HL-60/S4 treated with retinoic acid at 250 ng/mL for 4 days and 3 days (cell line): ENCODE results near the gene FARP1.

Experiments
- in situ Hi-C: fragments of 300-500 bp; cut with MboI; formaldehyde crosslinking; loops from 2 replicates; pipeline ENCODE4 v1.7.0; 2022; ENCODE audit warnings: low sequenced_read_pairs

FARP1 gene

GRCh38 chr13:98322091-98322718 lies 179.3 kb downstream of the FARP1 start:
- in situ Hi-C loops, result no loop called here

- in situ Hi-C loops, result no loop called here
These were observed 181.2 kb downstream of the FARP1 start for GRCh38 chr13:98324105-98324504.

GRCh38 chr13:98325724-98326123 lies 182.8 kb downstream of the FARP1 start:
- in situ Hi-C loops, result no loop called here

- in situ Hi-C loops, result no loop called here
These were observed 183.4 kb downstream of the FARP1 start for GRCh38 chr13:98326291-98326690.

GRCh38 chr13:98327371-98328270 lies 184.7 kb downstream of the FARP1 start:
- in situ Hi-C loops, result no loop called here

GRCh38 chr13:98328511-98328910 lies 185.6 kb downstream of the FARP1 start:
- in situ Hi-C loops, result no loop called here

- in situ Hi-C loops, result no loop called here
These were observed 189.3 kb downstream of the FARP1 start for GRCh38 chr13:98332222-98332621.

- in situ Hi-C loops, result no loop called here
These were observed 189.8 kb downstream of the FARP1 start for GRCh38 chr13:98332691-98333090.

GRCh38 chr13:98333486-98333885 lies 190.6 kb downstream of the FARP1 start:
- in situ Hi-C loops, result no loop called here

GRCh38 chr13:98334620-98335205 lies 191.8 kb downstream of the FARP1 start:
- in situ Hi-C loops, result no loop called here

- in situ Hi-C loops, result no loop called here
These were observed 192.8 kb downstream of the FARP1 start for GRCh38 chr13:98335721-98336120.

GRCh38 chr13:98338310-98338709 lies 195.4 kb downstream of the FARP1 start:
- in situ Hi-C loops, result no loop called here

GRCh38 chr13:98339684-98340425 lies 197.0 kb downstream of the FARP1 start:
- in situ Hi-C loops, result no loop called here

- in situ Hi-C loops, result no loop called here
These were observed 200.1 kb downstream of the FARP1 start for GRCh38 chr13:98342953-98343352.

GRCh38 chr13:98343461-98343860 lies 200.6 kb downstream of the FARP1 start:
- in situ Hi-C loops, result no loop called here

GRCh38 chr13:98344392-98344791 lies 201.5 kb downstream of the FARP1 start:
- in situ Hi-C loops, result no loop called here

- in situ Hi-C loops, result no loop called here
These were observed 202.4 kb downstream of the FARP1 start for GRCh38 chr13:98345107-98345935.

GRCh38 chr13:98346904-98347636 lies 204.2 kb downstream of the FARP1 start:
- in situ Hi-C loops, result no loop called here

GRCh38 chr13:98347756-98348155 lies 204.9 kb downstream of the FARP1 start:
- in situ Hi-C loops, result no loop called here
